Activated CD4-positive, alpha-beta memory T cell treated with anti-CD3 and anti-CD28 coated beads, Interleukin-2, amount 10 ng/mL, durations not matched to agents 7 days and 5 days (primary cell): ENCODE measurements around the gene CNTN4. TPM values are rescaled to one million over a fixed set of nuclear protein-coding genes. Genes with fewer than 3 reads are reported as not detected.

Experiments
- CTCF ChIA-PET: fragments of 350-600 bp; sonication (Branson Sonifier 250); formaldehyde crosslinking; loops from one replicate; lab custom pipeline; 2021; ENCODE audit warnings: antibody characterized with exemption, inconsistent platforms; lab: Charles Lee
- POLR2A ChIA-PET: fragments of 350-600 bp; sonication (Branson Sonifier 250); formaldehyde crosslinking; loops from one replicate; lab custom pipeline; 2021; ENCODE audit warnings: antibody characterized with exemption; lab: Charles Lee
- DNase-seq: peaks from one replicate; pipeline ENCODE4 v3.0.0-alpha.2; 2020
- H3K27ac Mint-ChIP-seq: one replicate; pipeline ENCODE4 v1.8.0; 2021; ENCODE audit warnings: mild to moderate bottlenecking, mixed read lengths
- H3K27me3 Mint-ChIP-seq: one replicate; pipeline ENCODE4 v1.8.0; 2021; ENCODE audit warnings: mixed read lengths
- H3K36me3 Mint-ChIP-seq: one replicate; pipeline ENCODE4 v1.8.0; 2021; ENCODE audit warnings: low read depth, mixed read lengths
- H3K4me1 Mint-ChIP-seq: one replicate; pipeline ENCODE4 v1.8.0; 2021; ENCODE audit warnings: mixed read lengths
- H3K4me3 Mint-ChIP-seq: one replicate; pipeline ENCODE4 v1.8.0; 2021; ENCODE audit warnings: mild to moderate bottlenecking, mixed read lengths
- H3K9me3 Mint-ChIP-seq: one replicate; pipeline ENCODE4 v1.8.0; 2021; ENCODE audit warnings: mixed read lengths
- total RNA-seq, 2 experiments: library from RNA; stranded (reverse); gene quantifications; one replicate each; pipeline ENCODE4 v1.2.3, GENCODE V29; 2021

CNTN4 gene
- total RNA-seq, 2 experiments from 2014 or later = not detected

DNA sequence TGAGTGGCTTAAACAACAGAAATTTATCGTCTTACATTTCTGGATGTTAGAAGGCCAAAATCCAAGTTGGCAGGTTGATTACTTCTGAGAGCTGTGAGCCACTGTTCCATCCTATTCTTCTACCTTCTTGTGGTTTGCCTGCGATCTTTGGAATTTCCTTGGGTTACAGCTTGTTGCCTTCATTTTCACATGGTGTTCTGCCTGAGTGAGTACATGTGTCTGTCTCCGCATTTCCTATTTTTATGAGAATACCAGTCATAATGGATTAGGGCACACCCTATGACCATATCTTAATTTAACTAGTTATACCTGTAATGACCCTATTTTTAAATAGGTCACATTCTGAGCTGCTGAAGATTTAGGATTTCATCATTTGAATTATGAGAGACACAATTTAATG lies 294.3 kb downstream of the CNTN4 start:
- no peak overlapping the region for H3K4me3 Mint-ChIP-seq
- ChIA-PET POLR2A (no interaction called here), CTCF (no interaction called here)
- H3K27me3 Mint-ChIP-seq = no peaks in the 10 kb centered on the region
- no peak overlapping the region for H3K27ac Mint-ChIP-seq
- H3K4me1 Mint-ChIP-seq = no peaks in the 10 kb centered on the region
- no peak for DNase-seq
- no peaks in the 10 kb centered on the region for H3K36me3 Mint-ChIP-seq
- H3K9me3 Mint-ChIP-seq = no peaks in the 10 kb centered on the region

DNA sequence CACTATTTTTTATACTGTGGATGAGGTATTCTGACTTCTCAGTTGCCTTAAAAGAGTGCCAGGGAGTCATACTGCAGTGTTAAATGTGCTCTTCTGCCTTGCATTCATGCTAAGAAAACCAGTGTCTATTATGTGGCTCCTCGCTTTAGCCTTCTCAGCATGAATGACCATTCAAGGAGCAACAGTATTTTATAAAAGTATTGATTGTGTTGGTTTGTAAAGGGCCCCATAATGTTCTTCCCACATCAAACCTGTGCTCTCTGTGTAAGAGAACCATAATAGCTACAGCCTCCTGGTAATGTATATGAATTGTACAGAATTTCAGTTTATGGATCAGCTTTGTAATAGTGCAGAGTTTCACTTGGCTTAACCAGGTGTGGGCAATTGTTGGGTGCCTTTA lies 316.4 kb downstream of the CNTN4 start:
- Mint-ChIP-seq H3K36me3 (no peaks in the 10 kb centered on the region), H3K4me3 (no peak overlapping the region), H3K9me3 (no peaks in the 10 kb centered on the region), H3K27ac (no peak overlapping the region), H3K27me3 (no peaks in the 10 kb centered on the region), H3K4me1 (no peaks in the 10 kb centered on the region)
- POLR2A ChIA-PET = no interaction called here
- DNase-seq = no peak
- CTCF ChIA-PET = no interaction called here

DNA sequence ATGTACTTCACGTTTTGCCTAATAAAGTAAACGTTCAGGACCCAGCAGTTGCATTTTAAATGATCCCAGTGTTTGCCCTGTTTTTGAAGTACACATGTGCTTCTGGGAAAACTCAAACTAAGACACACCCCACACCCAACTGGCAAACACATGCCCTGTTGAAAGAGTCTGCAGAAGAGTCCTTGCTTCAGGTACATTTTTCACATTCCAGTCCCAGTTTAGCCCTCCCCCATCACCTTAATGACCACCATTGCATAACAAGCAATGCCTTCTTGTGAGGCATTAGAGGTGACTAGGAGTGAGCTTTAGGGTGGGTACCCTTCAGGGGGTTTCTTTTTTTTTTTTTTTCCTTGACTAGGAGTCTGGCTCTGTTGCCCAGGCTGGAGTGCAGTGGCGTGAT lies 322.3 kb downstream of the CNTN4 start:
- H3K4me3 Mint-ChIP-seq = no peak overlapping the region
- H3K9me3 Mint-ChIP-seq = peaks cover 2% of the 10 kb centered on the region
- no peaks in the 10 kb centered on the region for H3K4me1 Mint-ChIP-seq
- H3K27me3 Mint-ChIP-seq = no peaks in the 10 kb centered on the region
- DNase-seq = no peak
- no peak overlapping the region for H3K27ac Mint-ChIP-seq
- CTCF ChIA-PET = no interaction called here
- POLR2A ChIA-PET = no interaction called here
- H3K36me3 Mint-ChIP-seq = no peaks in the 10 kb centered on the region

DNA sequence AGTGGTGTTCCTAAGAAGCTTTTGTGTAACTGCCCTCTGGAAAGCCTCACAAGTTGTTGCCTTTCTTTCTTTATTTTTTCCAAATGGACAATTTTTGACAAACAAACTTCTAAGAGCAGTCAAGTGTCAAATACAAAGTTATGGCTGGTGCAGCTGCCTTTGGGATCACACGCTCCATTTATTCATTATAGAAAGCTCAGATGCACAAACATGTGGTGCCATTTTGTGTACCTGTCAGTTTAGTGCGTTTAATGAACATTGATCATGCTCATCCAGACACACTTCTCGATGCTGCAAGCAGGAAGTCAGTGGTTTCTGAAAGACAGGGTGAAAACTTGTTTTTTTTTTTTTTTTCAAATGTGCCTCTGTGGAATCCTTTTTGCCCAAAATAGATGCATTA lies 324.5 kb downstream of the CNTN4 start:
- H3K4me3 Mint-ChIP-seq = no peak overlapping the region
- peaks cover 2% of the 10 kb centered on the region for H3K9me3 Mint-ChIP-seq
- no peak overlapping the region for H3K27ac Mint-ChIP-seq
- no peaks in the 10 kb centered on the region for H3K36me3 Mint-ChIP-seq
- DNase-seq = no peak
- CTCF ChIA-PET = no interaction called here
- POLR2A ChIA-PET = no interaction called here
- H3K4me1 Mint-ChIP-seq = no peaks in the 10 kb centered on the region
- no peaks in the 10 kb centered on the region for H3K27me3 Mint-ChIP-seq

DNA sequence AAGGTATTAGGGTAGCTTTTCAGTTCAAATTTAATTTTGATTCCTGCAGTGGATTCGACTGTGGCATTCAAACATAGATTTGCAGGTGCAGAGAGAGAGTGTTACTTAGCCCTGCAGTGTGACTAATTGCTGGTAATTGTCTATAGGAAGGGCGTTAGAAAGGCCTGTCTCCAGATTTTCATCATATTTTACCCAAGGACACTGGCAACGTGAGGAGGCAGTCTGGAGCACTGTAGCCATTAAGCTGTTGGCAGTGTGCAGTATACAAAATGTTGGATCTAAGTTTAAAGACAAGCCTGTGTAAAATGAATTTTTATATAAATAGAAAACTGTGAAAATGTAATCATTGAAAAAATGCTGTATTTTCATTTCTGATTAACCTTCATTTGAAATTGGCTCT lies 342.9 kb downstream of the CNTN4 start:
- CTCF ChIA-PET = no interaction called here
- H3K36me3 Mint-ChIP-seq = no peaks in the 10 kb centered on the region
- no peaks in the 10 kb centered on the region for H3K4me1 Mint-ChIP-seq
- H3K9me3 Mint-ChIP-seq = no peaks in the 10 kb centered on the region
- POLR2A ChIA-PET = no interaction called here
- H3K27ac Mint-ChIP-seq = no peak overlapping the region
- no peak for DNase-seq
- no peaks in the 10 kb centered on the region for H3K27me3 Mint-ChIP-seq
- H3K4me3 Mint-ChIP-seq = no peak overlapping the region

DNA sequence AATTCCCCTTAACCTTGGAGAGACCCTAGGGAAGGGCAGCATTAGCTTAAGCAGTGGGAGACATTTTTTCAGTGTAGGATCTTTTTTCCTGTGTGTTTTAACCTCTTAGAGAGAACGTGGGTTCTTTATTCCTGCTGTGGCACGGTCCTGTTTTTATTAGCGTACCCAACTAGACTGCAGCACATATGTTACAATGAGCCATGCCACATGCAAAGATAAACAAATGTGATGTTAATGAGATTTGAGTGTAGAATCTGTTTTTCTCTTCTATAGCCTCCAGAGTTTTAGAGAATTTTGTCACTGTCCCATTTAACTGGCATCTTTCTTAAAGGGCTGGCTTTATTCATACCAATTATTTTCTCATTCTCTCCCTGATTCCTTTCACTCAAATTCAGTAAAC lies 347.5 kb downstream of the CNTN4 start:
- Mint-ChIP-seq H3K27me3 (no peaks in the 10 kb centered on the region), H3K4me1 (no peaks in the 10 kb centered on the region), H3K36me3 (no peaks in the 10 kb centered on the region), H3K27ac (no peak overlapping the region), H3K9me3 (no peaks in the 10 kb centered on the region), H3K4me3 (no peak overlapping the region)
- ChIA-PET POLR2A (no interaction called here), CTCF (no interaction called here)
- no peak for DNase-seq

DNA sequence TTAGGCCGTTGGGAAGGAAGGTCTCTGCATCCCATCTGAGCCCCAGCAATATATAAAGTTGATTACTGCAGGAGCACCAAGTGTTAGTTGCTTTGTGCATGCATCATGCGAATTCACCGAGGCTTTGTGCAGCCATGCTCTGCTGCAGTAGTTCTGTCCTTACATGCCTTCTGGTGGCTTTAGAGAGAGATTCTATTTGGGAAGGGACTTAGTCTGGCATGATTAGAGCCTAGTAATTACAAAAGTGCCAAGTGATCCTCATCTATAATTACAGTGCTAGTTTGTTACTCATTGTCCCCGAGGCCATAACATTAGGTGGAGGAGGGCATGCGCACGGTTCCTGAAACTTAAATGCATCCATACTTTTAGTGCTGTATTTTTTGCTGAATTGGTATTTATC lies 353.6 kb downstream of the CNTN4 start:
- POLR2A ChIA-PET = no interaction called here
- DNase-seq = no peak
- Mint-ChIP-seq H3K27me3 (no peaks in the 10 kb centered on the region), H3K27ac (no peak overlapping the region), H3K9me3 (no peaks in the 10 kb centered on the region), H3K36me3 (no peaks in the 10 kb centered on the region), H3K4me3 (no peak overlapping the region), H3K4me1 (no peaks in the 10 kb centered on the region)
- CTCF ChIA-PET = no interaction called here

DNA sequence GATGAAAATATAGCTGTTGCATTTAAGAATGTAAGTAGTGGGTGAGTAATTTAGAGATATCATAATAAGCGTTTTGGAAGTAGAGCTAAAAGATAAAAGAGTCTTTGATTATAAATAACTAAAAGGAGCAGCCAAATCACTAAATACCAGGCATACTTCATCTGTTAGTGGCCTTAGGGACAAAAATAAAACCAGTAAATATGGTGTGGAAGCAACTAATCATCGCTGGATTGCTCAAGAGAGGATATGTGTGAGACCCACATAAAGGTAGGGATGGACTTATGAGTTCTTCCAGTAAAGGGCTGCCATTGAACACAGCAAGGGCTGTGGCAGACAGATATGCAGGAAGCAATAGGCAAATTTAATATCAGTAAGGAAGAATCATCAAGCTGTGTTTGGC lies 356.2 kb downstream of the CNTN4 start:
- Mint-ChIP-seq H3K36me3 (no peaks in the 10 kb centered on the region), H3K9me3 (no peaks in the 10 kb centered on the region), H3K4me1 (no peaks in the 10 kb centered on the region), H3K27me3 (no peaks in the 10 kb centered on the region), H3K27ac (no peak overlapping the region), H3K4me3 (no peak overlapping the region)
- CTCF ChIA-PET = no interaction called here
- DNase-seq = no peak
- POLR2A ChIA-PET = no interaction called here

DNA sequence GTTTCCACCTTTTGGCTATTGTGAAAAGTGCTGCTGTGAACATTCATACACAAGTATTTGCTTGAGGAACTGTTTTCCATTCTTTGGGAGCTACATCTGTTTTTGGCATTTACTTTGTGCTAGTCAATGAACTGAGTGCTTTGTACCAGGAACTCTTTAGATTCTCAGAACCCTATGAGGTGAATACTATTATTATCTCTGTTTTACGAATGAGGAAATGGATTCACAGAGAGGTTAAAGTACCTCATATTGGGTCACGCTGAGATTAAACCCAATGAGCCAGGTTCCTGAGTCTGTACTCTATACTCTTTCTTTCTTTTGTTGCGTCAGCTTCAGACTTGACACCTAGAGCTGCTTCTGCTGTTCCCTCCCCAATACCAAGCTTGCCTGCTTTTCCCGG lies 358.1 kb downstream of the CNTN4 start:
- H3K27ac Mint-ChIP-seq = no peak overlapping the region
- no peaks in the 10 kb centered on the region for H3K27me3 Mint-ChIP-seq
- no peak overlapping the region for H3K4me3 Mint-ChIP-seq
- H3K4me1 Mint-ChIP-seq = no peaks in the 10 kb centered on the region
- no peaks in the 10 kb centered on the region for H3K36me3 Mint-ChIP-seq
- ChIA-PET CTCF (no interaction called here), POLR2A (no interaction called here)
- H3K9me3 Mint-ChIP-seq = no peaks in the 10 kb centered on the region
- DNase-seq = no peak

DNA sequence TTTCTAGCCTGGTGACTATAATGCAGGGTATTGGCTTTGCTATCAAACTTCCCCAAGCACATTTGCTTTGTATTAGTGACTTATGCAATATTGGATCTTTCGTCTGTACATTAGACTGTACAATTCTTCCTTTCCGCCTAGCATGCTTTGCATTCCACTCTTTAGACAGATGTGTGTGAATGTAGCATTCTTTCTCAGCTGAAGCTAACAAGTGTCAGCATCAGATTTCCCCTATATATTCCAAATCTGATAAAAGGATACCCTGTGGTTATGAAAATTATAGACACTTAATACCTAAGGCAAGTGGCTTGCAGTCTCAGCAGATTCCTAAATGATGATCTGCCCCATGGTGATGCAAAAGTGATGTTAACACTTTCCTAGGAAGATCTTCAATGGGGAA lies 360.1 kb downstream of the CNTN4 start:
- Mint-ChIP-seq H3K4me3 (no peak overlapping the region), H3K27ac (no peak overlapping the region), H3K27me3 (no peaks in the 10 kb centered on the region), H3K36me3 (no peaks in the 10 kb centered on the region), H3K9me3 (no peaks in the 10 kb centered on the region), H3K4me1 (no peaks in the 10 kb centered on the region)
- ChIA-PET POLR2A (no interaction called here), CTCF (no interaction called here)
- no peak for DNase-seq

DNA sequence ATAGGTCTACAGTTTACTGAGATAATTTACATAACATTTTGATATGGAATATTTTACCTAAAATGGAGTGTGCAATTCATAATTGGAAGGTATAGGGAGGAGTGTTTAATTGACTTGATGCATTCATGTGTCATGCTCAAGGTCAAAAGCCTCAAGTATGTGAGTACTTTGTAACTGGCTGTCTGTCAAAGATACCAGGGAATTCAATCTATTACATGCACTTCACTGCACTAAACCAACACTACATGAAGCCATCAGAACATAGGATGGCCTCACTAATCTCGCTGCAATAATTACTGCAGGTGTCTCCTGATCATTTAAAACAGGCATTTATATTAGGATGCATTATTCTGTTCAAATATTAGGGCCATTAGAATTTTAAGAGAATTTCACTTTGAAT lies 367.2 kb downstream of the CNTN4 start:
- H3K36me3 Mint-ChIP-seq = no peaks in the 10 kb centered on the region
- CTCF ChIA-PET = no interaction called here
- H3K27ac Mint-ChIP-seq = no peak overlapping the region
- POLR2A ChIA-PET = no interaction called here
- no peaks in the 10 kb centered on the region for H3K27me3 Mint-ChIP-seq
- no peak overlapping the region for H3K4me3 Mint-ChIP-seq
- no peaks in the 10 kb centered on the region for H3K4me1 Mint-ChIP-seq
- no peaks in the 10 kb centered on the region for H3K9me3 Mint-ChIP-seq
- DNase-seq = no peak

DNA sequence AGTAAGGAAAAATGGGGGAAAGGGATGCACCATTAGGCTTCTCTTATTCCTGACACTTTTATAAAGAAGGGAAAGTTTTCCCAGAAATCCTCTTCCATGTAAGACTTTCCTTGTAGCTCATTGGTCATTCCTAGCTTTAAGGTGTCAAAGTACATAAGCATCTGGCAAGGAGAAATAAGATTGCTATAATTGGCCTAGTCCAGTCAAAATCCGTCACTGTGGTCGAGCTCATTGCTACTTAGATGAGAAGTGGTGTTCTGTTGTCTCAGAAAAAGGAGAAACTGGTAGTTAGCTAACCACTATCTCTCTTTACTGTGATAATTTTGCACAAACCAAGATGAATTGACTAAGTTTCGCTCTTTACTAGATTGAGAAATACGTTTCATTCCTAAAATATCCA lies 370.1 kb downstream of the CNTN4 start:
- no peaks in the 10 kb centered on the region for H3K9me3 Mint-ChIP-seq
- POLR2A ChIA-PET = no interaction called here
- DNase-seq = no peak
- H3K4me1 Mint-ChIP-seq = no peaks in the 10 kb centered on the region
- H3K4me3 Mint-ChIP-seq = no peak overlapping the region
- H3K27ac Mint-ChIP-seq = no peak overlapping the region
- CTCF ChIA-PET = interaction anchor here (0.6 kb wide), 1 partner anchor 1732 kb away, joined by 3 read pairs; no protein-coding TSS in a partner anchor
- H3K27me3 Mint-ChIP-seq = no peaks in the 10 kb centered on the region
- H3K36me3 Mint-ChIP-seq = no peaks in the 10 kb centered on the region

DNA sequence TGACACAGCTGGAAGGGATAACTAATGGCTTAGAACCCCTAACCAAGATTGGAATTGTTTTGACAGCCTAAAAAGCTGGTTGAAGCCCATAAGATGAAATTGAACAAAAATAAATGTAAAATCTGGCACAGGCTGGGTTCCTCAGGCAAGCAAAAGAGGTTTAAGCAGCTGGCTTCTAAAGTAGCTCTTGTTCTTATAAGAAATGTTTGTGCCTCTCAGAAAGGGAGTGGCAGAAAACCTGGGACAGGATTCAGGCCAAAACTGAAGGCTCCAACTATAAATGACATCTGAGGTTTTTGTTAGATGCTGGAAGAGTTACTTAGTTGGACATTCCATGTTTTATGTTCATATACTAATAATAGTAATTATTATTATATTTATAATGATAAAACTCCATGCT lies 378.3 kb downstream of the CNTN4 start:
- ChIA-PET CTCF (no interaction called here), POLR2A (no interaction called here)
- Mint-ChIP-seq H3K36me3 (no peaks in the 10 kb centered on the region), H3K27me3 (no peaks in the 10 kb centered on the region), H3K4me1 (no peaks in the 10 kb centered on the region), H3K27ac (no peak overlapping the region), H3K9me3 (no peaks in the 10 kb centered on the region), H3K4me3 (no peak overlapping the region)
- DNase-seq = no peak

DNA sequence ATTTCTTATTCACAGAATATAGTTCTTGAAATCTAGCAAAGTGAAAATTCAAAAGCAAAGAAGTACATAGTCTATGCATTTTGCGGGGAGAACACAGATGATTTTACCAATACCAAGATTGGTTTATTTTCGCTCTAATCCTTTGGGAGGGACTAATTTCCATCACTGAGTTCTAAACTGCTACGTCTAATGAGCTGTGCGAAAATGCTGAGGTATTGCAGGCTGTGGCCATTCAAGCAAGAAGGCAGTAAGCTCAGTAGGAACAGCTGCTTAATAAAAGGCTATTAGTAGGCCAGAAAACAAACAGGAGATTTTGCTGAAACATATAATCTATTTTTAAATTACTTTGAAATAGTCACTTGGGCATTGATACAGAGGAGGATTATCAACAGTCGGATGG lies 379.0 kb downstream of the CNTN4 start:
- Mint-ChIP-seq H3K4me1 (no peaks in the 10 kb centered on the region), H3K4me3 (no peak overlapping the region), H3K27me3 (no peaks in the 10 kb centered on the region), H3K9me3 (no peaks in the 10 kb centered on the region), H3K36me3 (no peaks in the 10 kb centered on the region), H3K27ac (no peak overlapping the region)
- DNase-seq = no peak
- CTCF ChIA-PET = no interaction called here
- POLR2A ChIA-PET = no interaction called here
